ENCODE measurements around the gene PWWP2B. TPM values are rescaled to one million over a fixed set of nuclear protein-coding genes. Genes with fewer than 3 reads are reported as not detected.
"Not testable (repeated sequence)": the region's sequence is repeated elsewhere in the genome, so short reads cannot be mapped to it uniquely, and the experiment has no call there.

PWWP2B gene
- total RNA-seq, 1 donor from 2014 or later: 25.2 TPM

GRCh38 chr10:132350946-132351345 is 46.1 kb upstream of the PWWP2B start:
- no peaks in the 10 kb centered on the region for H3K4me1 ChIP-seq
- no peak overlapping the region for H3K4me3 ChIP-seq
- H3K27me3 ChIP-seq (ENCODE audit: low read depth): no peaks in the 10 kb centered on the region
- ATAC-seq: no peak
- no peak overlapping the region for H3K27ac ChIP-seq
- no peak for DNase-seq
- TF ChIP-seq, protein P1, sequence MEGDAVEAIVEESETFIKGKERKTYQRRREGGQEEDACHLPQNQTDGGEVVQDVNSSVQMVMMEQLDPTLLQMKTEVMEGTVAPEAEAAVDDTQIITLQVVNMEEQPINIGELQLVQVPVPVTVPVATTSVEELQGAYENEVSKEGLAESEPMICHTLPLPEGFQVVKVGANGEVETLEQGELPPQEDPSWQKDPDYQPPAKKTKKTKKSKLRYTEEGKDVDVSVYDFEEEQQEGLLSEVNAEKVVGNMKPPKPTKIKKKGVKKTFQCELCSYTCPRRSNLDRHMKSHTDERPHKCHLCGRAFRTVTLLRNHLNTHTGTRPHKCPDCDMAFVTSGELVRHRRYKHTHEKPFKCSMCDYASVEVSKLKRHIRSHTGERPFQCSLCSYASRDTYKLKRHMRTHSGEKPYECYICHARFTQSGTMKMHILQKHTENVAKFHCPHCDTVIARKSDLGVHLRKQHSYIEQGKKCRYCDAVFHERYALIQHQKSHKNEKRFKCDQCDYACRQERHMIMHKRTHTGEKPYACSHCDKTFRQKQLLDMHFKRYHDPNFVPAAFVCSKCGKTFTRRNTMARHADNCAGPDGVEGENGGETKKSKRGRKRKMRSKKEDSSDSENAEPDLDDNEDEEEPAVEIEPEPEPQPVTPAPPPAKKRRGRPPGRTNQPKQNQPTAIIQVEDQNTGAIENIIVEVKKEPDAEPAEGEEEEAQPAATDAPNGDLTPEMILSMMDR (IDR thresholded peaks at IDR 0.05): no peak
- intact Hi-C loops (cut with DNase I): no loop called here
- peaks cover 19% of the 10 kb centered on the region for H3K36me3 ChIP-seq
- H3K9me3 ChIP-seq: no peaks in the 10 kb centered on the region

GRCh38 chr10:132351611-132352010 is 45.4 kb upstream of the PWWP2B start:
- ATAC-seq (no peak), DNase-seq (no peak)
- TF ChIP-seq, protein P1 (IDR thresholded peaks at IDR 0.05): no peak
- Histone ChIP-seq H3K36me3 (peaks cover 18% of the 10 kb centered on the region), H3K9me3 (no peaks in the 10 kb centered on the region), H3K27me3 (ENCODE audit: low read depth) (no peaks in the 10 kb centered on the region), H3K4me1 (no peaks in the 10 kb centered on the region), H3K4me3 (no peak overlapping the region), H3K27ac (no peak overlapping the region)
- intact Hi-C loops (cut with DNase I): no loop called here

- ATAC-seq (peak; percentile 65 to 76), DNase-seq (peak; percentile 83)
- H3K27ac ChIP-seq; H3K4me1 ChIP-seq; H3K9me3 ChIP-seq; H3K4me3 ChIP-seq; intact Hi-C loops (cut with DNase I); H3K27me3 ChIP-seq (ENCODE audit: low read depth): not testable (repeated sequence)
- H3K36me3 ChIP-seq: peaks cover 23% of the 10 kb centered on the region
- TF ChIP-seq, protein P1 (IDR thresholded peaks at IDR 0.05): peak; percentile 74
These were observed 44.3 kb upstream of the PWWP2B start for GRCh38 chr10:132352462-132353308.

GRCh38 chr10:132353456-132354355 is 43.3 kb upstream of the PWWP2B start:
- Histone ChIP-seq H3K27me3 (ENCODE audit: low read depth) (no peaks in the 10 kb centered on the region), H3K27ac (no peak overlapping the region), H3K4me3 (no peak overlapping the region), H3K4me1 (no peaks in the 10 kb centered on the region), H3K36me3 (peaks cover 14% of the 10 kb centered on the region), H3K9me3 (no peaks in the 10 kb centered on the region)
- intact Hi-C loops (cut with DNase I): no loop called here
- ATAC-seq (peak in 1 of 2 donors; percentile 6), DNase-seq (no peak)
- TF ChIP-seq, protein P1 (IDR thresholded peaks at IDR 0.05): no peak

DNA sequence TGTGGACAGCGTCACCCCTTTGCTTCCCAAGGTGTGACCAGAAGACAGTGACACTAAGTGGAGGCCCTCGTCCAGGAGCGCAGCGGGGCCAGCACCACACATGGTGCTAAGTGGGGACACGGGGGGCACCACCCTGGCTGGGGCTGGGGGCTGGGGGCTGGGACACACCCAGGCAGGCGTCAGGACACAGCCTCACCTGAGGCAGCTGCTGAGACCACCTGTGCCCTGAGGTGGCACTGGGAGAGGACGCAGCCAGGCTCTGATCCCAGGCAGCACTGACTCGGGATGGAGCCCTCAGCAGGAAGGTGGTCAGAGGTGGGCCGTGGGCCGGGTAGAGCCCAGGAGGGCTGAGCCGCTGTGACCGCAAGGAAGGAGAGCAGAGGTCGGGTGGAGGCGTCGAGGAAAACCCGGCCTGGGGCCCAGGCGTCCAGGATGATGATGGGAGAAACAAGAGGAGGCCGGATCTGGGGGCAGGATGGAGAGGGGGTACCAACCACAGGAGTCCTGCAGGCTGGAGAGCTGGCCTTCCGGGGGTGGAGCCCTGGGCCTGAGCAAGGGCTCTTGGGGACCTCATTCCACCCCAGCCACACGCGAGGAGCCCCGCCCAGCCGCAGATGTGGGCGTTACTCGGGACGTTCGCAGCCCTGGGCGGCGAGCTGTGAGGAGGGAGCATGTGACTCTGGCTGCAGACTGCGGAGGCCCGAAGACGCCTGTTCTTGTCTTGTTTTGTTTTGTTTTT is 42.5 kb upstream of the PWWP2B start:
- Histone ChIP-seq H3K9me3 (no peaks in the 10 kb centered on the region), H3K27ac (no peak overlapping the region), H3K4me3 (no peak overlapping the region), H3K36me3 (peaks cover 13% of the 10 kb centered on the region), H3K27me3 (ENCODE audit: low read depth) (no peaks in the 10 kb centered on the region), H3K4me1 (no peaks in the 10 kb centered on the region)
- ATAC-seq: peak in 1 of 2 donors; percentile 3
- DNase-seq: no peak
- TF ChIP-seq, protein P1 (IDR thresholded peaks at IDR 0.05): no peak
- intact Hi-C loops (cut with DNase I): no loop called here
